Sciatic nerve (tissue), 1 donor: ENCODE results near the gene GAPT. TPM values are rescaled to one million over a fixed set of nuclear protein-coding genes. Genes with fewer than 3 reads are reported as not detected.

Experiments used
- microRNA-seq: library from miRNA; unstranded; fragments of <30 nt; microRNA quantifications from one replicate; pipeline ENCODE4 v1.2.0, GENCODE V29; 2020
- total RNA-seq: library from RNA; stranded (reverse); fragmentation: NEBNext Ultra II Directional; extraction: Animal tissue kit (Norgen Biotek cat#: 25700); gene quantifications from one replicate; pipeline ENCODE4 v1.2.1, GENCODE V29; 2021
- donor health status: DM: no; HTN: no; CAD: no.

GAPT gene
- total RNA-seq, 1 donor from 2014 or later, result 2.9 TPM

Small RNA genes within 50 kb of the gene (microRNA-seq; reads per million reads assigned to microRNA genes)
- not detected for gene MIR548AE2

Other genes starting within 250 kb of the GAPT start
- 145 TPM for gene PLK2, start 31.3 kb upstream of the GAPT start, total RNA-seq
- 6.1 TPM for gene RAB3C, start 91.6 kb downstream of the GAPT start, total RNA-seq